Astrocyte (in vitro differentiated cells and primary cell): ENCODE results near the gene CSMD2.

Experiments used
- CTCF ChIP-seq: IDR thresholded peaks from 2 replicates; pipeline ENCODE4 v1.5.1; 2011; ENCODE audit warnings: low read depth, mild to moderate bottlenecking, inconsistent platforms, low read length, moderate library complexity; ENCODE audit not compliant: insufficient read depth
- EZH2 ChIP-seq: IDR thresholded peaks from 2 replicates; pipeline ENCODE4 v1.6.1; 2012; ENCODE audit warnings: mild to moderate bottlenecking, low read length, inconsistent platforms; ENCODE audit not compliant: insufficient read depth

GRCh38 chr1:34037856-34038255 is 127.2 kb downstream of the CSMD2 start:
- TF ChIP-seq EZH2 (no peak), CTCF (no peak)
